VCaP (cell line): ENCODE measurements around the gene PRKAG1.

ENCODE experiments used
- H3K27ac ChIP-seq: fragments of 450-650 bp; 2 replicates; pipeline ENCODE4 v1.5.1; 2017
- CTCF ChIP-seq: fragments of 450-650 bp; conservative IDR thresholded peaks from 2 replicates; pipeline ENCODE4 v1.5.1; 2017; ENCODE audit warnings: mild to moderate bottlenecking, moderate library complexity

Gene PRKAG1

GRCh38 chr12:49059045-49059298 is 40.4 kb upstream of the PRKAG1 start:
- no peak for TF ChIP-seq CTCF
- peak overlapping the region; percentile 99 for H3K27ac ChIP-seq

GRCh38 chr12:49058366-49059044 is 39.9 kb upstream of the PRKAG1 start:
- TF ChIP-seq CTCF, result no peak
- H3K27ac ChIP-seq, result peak overlapping the region; percentile 99

- peak overlapping the region; percentile 99 for H3K27ac ChIP-seq
- TF ChIP-seq CTCF, result no peak
These were observed 39.3 kb upstream of the PRKAG1 start for GRCh38 chr12:49057888-49058287.

GRCh38 chr12:49055978-49056754 is 37.6 kb upstream of the PRKAG1 start:
- TF ChIP-seq CTCF, result no peak
- peak overlapping the region; percentile 99 for H3K27ac ChIP-seq

- no peak for TF ChIP-seq CTCF
- H3K27ac ChIP-seq, result peak overlapping the region; percentile 99
These were observed 36.5 kb upstream of the PRKAG1 start for GRCh38 chr12:49055092-49055491.

GRCh38 chr12:49054524-49054923 is 35.9 kb upstream of the PRKAG1 start:
- TF ChIP-seq CTCF, result no peak

GRCh38 chr12:49054096-49054495 is 35.5 kb upstream of the PRKAG1 start:
- peak overlapping the region; percentile 99 for H3K27ac ChIP-seq
- no peak for TF ChIP-seq CTCF

More at GRCh38 chr12:49054524-49054923, 35.9 kb upstream of the PRKAG1 start:
- peak overlapping the region; percentile 99 for H3K27ac ChIP-seq
